Liver (tissue), 9 donors: Measurements from ENCODE around the gene EDA. TPM values are rescaled to one million over a fixed set of nuclear protein-coding genes. Genes with fewer than 3 reads are reported as not detected.
"Not testable (repeated sequence)": the region's sequence is repeated elsewhere in the genome, so short reads cannot be mapped to it uniquely, and the experiment has no call there.

ENCODE experiments used
- DNase-seq: peaks from one replicate; pipeline ENCODE4 v3.0.0-alpha.2; 2017; ENCODE audit warnings: low spot score
- H3K27ac ChIP-seq, 2 donors: one replicate each; pipeline ENCODE4 v1.7.0; 2013; ENCODE audit warnings: inconsistent platforms in 2 of 2, low read length in 2 of 2, control low read depth in 1 of 2, low read depth in 1 of 2, mild to moderate bottlenecking in 1 of 2
- H3K27me3 ChIP-seq, 4 donors: one replicate each; pipeline versions ENCODE4 v1.6.1 to v1.7.0; 2013; ENCODE audit warnings: low read length in 3 of 4, inconsistent platforms in 1 of 4, mild to moderate bottlenecking in 1 of 4, moderate library complexity in 1 of 4; ENCODE audit not compliant: control insufficient read depth in 4 of 4, insufficient read depth in 4 of 4
- H3K36me3 ChIP-seq, 4 donors: one replicate each; pipeline versions ENCODE4 v1.6.1 to v1.7.0; 2013; ENCODE audit warnings: low read length in 3 of 4, mild to moderate bottlenecking in 3 of 4, low read depth in 1 of 4, moderate library complexity in 1 of 4; ENCODE audit not compliant: control insufficient read depth in 4 of 4, insufficient read depth in 3 of 4
- H3K4me1 ChIP-seq, 4 donors: one replicate each; pipeline versions ENCODE4 v1.6.1 to v1.7.0; 2013; ENCODE audit warnings: low read length in 3 of 4, mild to moderate bottlenecking in 3 of 4, moderate library complexity in 1 of 4; ENCODE audit not compliant: control insufficient read depth in 4 of 4, insufficient read depth in 4 of 4
- H3K4me3 ChIP-seq, 3 donors: one replicate each; pipeline versions ENCODE4 v1.6.1 to v1.7.0; 2013; ENCODE audit warnings: low read length in 3 of 3, control low read depth in 1 of 3, low read depth in 1 of 3, mild to moderate bottlenecking in 1 of 3
- H3K9ac ChIP-seq, 2 donors: one replicate each; pipeline ENCODE4 v1.7.0; 2013; ENCODE audit warnings: low read length in 2 of 2, mild to moderate bottlenecking in 2 of 2, moderate library complexity in 2 of 2, control low read depth in 1 of 2, low read depth in 1 of 2
- H3K9me3 ChIP-seq, 4 donors: one replicate each; pipeline versions ENCODE4 v1.6.1 to v1.7.0; 2013; ENCODE audit warnings: low read length in 3 of 4; ENCODE audit not compliant: control insufficient read depth in 4 of 4
- CTCF ChIP-seq: fragments of 150-350 bp; IDR thresholded peaks from 2 replicates; pipeline ENCODE4 v1.5.1; 2017; ENCODE audit warnings: improper control_type of control experiment, low read depth, low read length; ENCODE audit not compliant: missing input control
- EGR1 ChIP-seq, 2 donors: IDR thresholded peaks; 2 replicates each; pipeline ENCODE4 v1.6.1; 2016 to 2018; ENCODE audit warnings: antibody characterized with exemption in 2 of 2, low read depth in 2 of 2
- GABPA ChIP-seq, 2 donors: IDR thresholded peaks in 1 of 2; conservative IDR thresholded peaks in 1 of 2; 2 replicates each; pipeline ENCODE4 v1.6.1; 2016; ENCODE audit warnings: antibody characterized with exemption in 2 of 2, mild to moderate bottlenecking in 1 of 2, moderate library complexity in 1 of 2
- HNF4G ChIP-seq: IDR thresholded peaks from 2 replicates; pipeline ENCODE4 v1.6.1; 2016; ENCODE audit warnings: antibody characterized with exemption
- NR2F2 ChIP-seq: IDR thresholded peaks from 2 replicates; pipeline ENCODE4 v1.6.1; 2016; ENCODE audit warnings: antibody characterized with exemption
- RAD21 ChIP-seq, 2 donors: IDR thresholded peaks; 2 replicates each; pipeline ENCODE4 v1.6.1; 2016; ENCODE audit warnings: antibody characterized with exemption in 2 of 2, mild to moderate bottlenecking in 2 of 2
- REST ChIP-seq: IDR thresholded peaks from 2 replicates; pipeline ENCODE4 v1.6.1; 2016; ENCODE audit warnings: antibody characterized with exemption, mild to moderate bottlenecking
- RXRA ChIP-seq, 2 donors: IDR thresholded peaks; 2 replicates each; pipeline ENCODE4 v1.6.1; 2017 to 2018; ENCODE audit warnings: antibody characterized with exemption in 2 of 2, mild to moderate bottlenecking in 1 of 2
- SP1 ChIP-seq: IDR thresholded peaks from 2 replicates; pipeline ENCODE4 v1.6.1; 2018; ENCODE audit warnings: antibody characterized with exemption, mild to moderate bottlenecking
- YY1 ChIP-seq: IDR thresholded peaks from 2 replicates; pipeline ENCODE4 v1.6.1; 2016; ENCODE audit warnings: antibody characterized with exemption, mild to moderate bottlenecking
- ZBTB33 ChIP-seq: IDR thresholded peaks from 2 replicates; pipeline ENCODE4 v1.6.1; 2016; ENCODE audit warnings: antibody characterized with exemption
- WGBS: extraction: QIAGEN DNeasy Blood & Tissue Kit; methylation state at CpG from one replicate; pipeline ENCODE4 v1.1.7; 2013; 5-methylcytosine and 5-hydroxymethylcytosine counted together
- polyA plus RNA-seq, 2 donors: library from polyadenylated mRNA; stranded (reverse) in 1 of 2; unstranded in 1 of 2; fragments of 200-250 nt in 1 of 2; fragments of >200 nt in 1 of 2; fragmentation: Nextera tagmentation in 1 of 2; extraction: Ambion mirVana in 1 of 2; gene quantifications; one replicate each; pipeline versions ENCODE4 v1.2.1 to v1.2.3, GENCODE V29; 2013 to 2015
- total RNA-seq, 2 donors: library from RNA; depleted of rRNA; stranded (reverse); fragments of >200 nt; gene quantifications; one replicate each; pipeline ENCODE4 v1.2.3, GENCODE V29; 2014
- donor health status: healthy.
- donor health status: healthy.
- donor health status: healthy.
- donor health status: healthy.
- donor health status: healthy.

The EDA gene
- total and polyA plus RNA-seq, 4 donors = 0.39 to 2.6 (median 1.5) TPM

GRCh38 chrX:69844636-69845035, 228.7 kb downstream of the EDA start:
- WGBS = 87% methylated on average over 3 of the region's 3 CpGs
- H3K4me1 ChIP-seq = no peaks in the 10 kb centered on the region

GRCh38 chrX:69859999-69860398, 244.1 kb downstream of the EDA start:
- not testable (repeated sequence) for H3K27ac ChIP-seq, H3K4me1 ChIP-seq, H3K9ac ChIP-seq, H3K27me3 ChIP-seq, H3K9me3 ChIP-seq, H3K36me3 ChIP-seq, H3K4me3 ChIP-seq, DNase-seq

More at GRCh38 chrX:69844636-69845035, 228.7 kb downstream of the EDA start:
- no peak overlapping the region for H3K9ac ChIP-seq
- DNase-seq = no peak
- no peak overlapping the region for H3K4me3 ChIP-seq
- H3K36me3 ChIP-seq = no peaks in the 10 kb centered on the region
- no peaks in the 10 kb centered on the region for H3K27me3 ChIP-seq
- TF ChIP-seq GABPA (IDR thresholded peaks at IDR 0.05 in 1 of 2, conservative IDR thresholded peaks at IDR 0.05 in 1 of 2) = no peak
- no peak for TF ChIP-seq EGR1 (IDR thresholded peaks at IDR 0.05; ENCODE audit: low read depth in 2 of 2)
- TF ChIP-seq RAD21 (IDR thresholded peaks at IDR 0.05) = no peak
- TF ChIP-seq YY1 = no peak
- TF ChIP-seq SP1 = no peak
- TF ChIP-seq ZBTB33 = no peak
- no peak for TF ChIP-seq CTCF
- TF ChIP-seq HNF4G = no peak
- no peak for TF ChIP-seq NR2F2
- TF ChIP-seq REST = no peak
- no peak overlapping the region for H3K27ac ChIP-seq
- no peaks in the 10 kb centered on the region for H3K9me3 ChIP-seq

GRCh38 chrX:69876221-69876620, 260.3 kb downstream of the EDA start:
- 88% methylated on average over 1 of the region's 1 CpG for WGBS
- H3K27ac ChIP-seq = no peak overlapping the region
- TF ChIP-seq GABPA (IDR thresholded peaks at IDR 0.05 in 1 of 2, conservative IDR thresholded peaks at IDR 0.05 in 1 of 2) (no peak), RXRA (IDR thresholded peaks at IDR 0.05) (no peak)

More at GRCh38 chrX:69876221-69876620, 260.3 kb downstream of the EDA start:
- Histone ChIP-seq H3K9me3 (no peaks in the 10 kb centered on the region), H3K27me3 (no peaks in the 10 kb centered on the region), H3K9ac (no peak overlapping the region), H3K36me3 (no peaks in the 10 kb centered on the region), H3K4me3 (no peak overlapping the region), H3K4me1 (no peaks in the 10 kb centered on the region)
- DNase-seq = no peak
